Endothelial cell of umbilical vein (primary cell): ENCODE data around the gene CFAP99. TPM values are rescaled to one million over a fixed set of nuclear protein-coding genes. Genes with fewer than 3 reads are reported as not detected.

Experiments
- BruUV-seq: library from RNA; stranded (reverse); fragments of 400-500 nt; replicated peaks from 2 replicates; lab custom pipeline; 2021; lab: Mats Ljungman, UMichigan
- CTCF ChIA-PET: fragments of 300-600, 350-600 bp; sonication (Branson Sonifier 250); formaldehyde crosslinking; loops from one replicate; lab custom pipeline; 2021; ENCODE audit warnings: antibody characterized with exemption, inconsistent platforms; lab: Charles Lee
- POLR2A ChIA-PET: fragments of 300-600, 350-600 bp; sonication (Branson Sonifier 250); formaldehyde crosslinking; loops from one replicate; lab custom pipeline; 2021; ENCODE audit warnings: antibody characterized with exemption, inconsistent platforms; lab: Charles Lee
- DNase-seq: peaks from one replicate; pipeline ENCODE4 v3.0.0-alpha.2; 2011; ENCODE audit warnings: low read depth, low spot score
- FAIRE-seq: peaks from 2 replicates; lab custom pipeline; 2011; peaks lifted over from hg19 to GRCh38; lab: Jason Lieb, UNC
- H2AFZ ChIP-seq: 2 replicates; pipeline ENCODE4 v1.6.0; 2012; ENCODE audit warnings: low read depth, low read length, control low read depth, inconsistent platforms
- H3K27ac ChIP-seq: 2 replicates; pipeline ENCODE4 v1.5.1; 2011; ENCODE audit warnings: low read depth, mild to moderate bottlenecking, control low read depth, low read length, moderate library complexity; ENCODE audit not compliant: insufficient read depth
- H3K27me3 ChIP-seq, 2 experiments: 2 replicates each; pipeline versions ENCODE4 v1.6.0 to v1.6.1; 2011; ENCODE audit warnings: low read length in 2 of 2, mixed read lengths in 1 of 2; ENCODE audit not compliant: control insufficient read depth in 2 of 2, insufficient read depth in 2 of 2
- H3K36me3 ChIP-seq, 2 experiments: 2 replicates in 1 of 2; 3 replicates in 1 of 2; pipeline ENCODE4 v1.5.1; 2011; ENCODE audit warnings: low read length in 2 of 2, mild to moderate bottlenecking in 1 of 2, moderate library complexity in 1 of 2; ENCODE audit not compliant: control insufficient read depth in 2 of 2, insufficient read depth in 2 of 2; ENCODE audit errors: extremely low read depth in 1 of 2
- H3K4me1 ChIP-seq: 3 replicates; pipeline ENCODE4 v1.5.1; 2011; ENCODE audit warnings: mild to moderate bottlenecking, low read length; ENCODE audit not compliant: control insufficient read depth, insufficient read depth; ENCODE audit errors: extremely low read depth
- H3K4me2 ChIP-seq: 2 replicates; pipeline ENCODE4 v1.6.1; 2011; ENCODE audit warnings: low read length, control low read depth, mixed read lengths; ENCODE audit not compliant: insufficient read depth
- H3K4me3 ChIP-seq, 3 experiments: fragments of 200-600 bp in 1 of 3; sonication (generic), shearing (Covaris generic) in 1 of 3; replicated peaks in 1 of 3; 2 replicates each; pipeline ENCODE4 v1.5.1; 2011 to 2016; ENCODE audit warnings: control low read depth in 3 of 3, low read length in 3 of 3, mild to moderate bottlenecking in 2 of 3, inconsistent platforms in 1 of 3, low read depth in 1 of 3, moderate library complexity in 1 of 3; ENCODE audit not compliant: insufficient read depth in 1 of 3
- H3K79me2 ChIP-seq: 2 replicates; pipeline ENCODE4 v1.6.0; 2012; ENCODE audit warnings: low read length, inconsistent platforms; ENCODE audit not compliant: control insufficient read depth, insufficient read depth
- H3K9ac ChIP-seq: replicated peaks from 2 replicates; pipeline ENCODE3; 2011; ENCODE audit warnings: low read length, control low read depth; ENCODE audit not compliant: insufficient read depth; ENCODE audit errors: extremely low read depth
- H3K9me1 ChIP-seq: replicated peaks from 3 replicates; pipeline ENCODE4 v1.6.0; 2011; ENCODE audit warnings: mild to moderate bottlenecking, low read length; ENCODE audit not compliant: control insufficient read depth, insufficient read depth; ENCODE audit errors: extremely low read depth
- H3K9me3 ChIP-seq: replicated peaks from 2 replicates; pipeline ENCODE4 v1.5.1; 2012; ENCODE audit warnings: low read length, inconsistent platforms; ENCODE audit not compliant: control insufficient read depth, insufficient read depth
- H4K20me1 ChIP-seq: replicated peaks from 2 replicates; pipeline ENCODE3; 2011; ENCODE audit warnings: mild to moderate bottlenecking, low read length; ENCODE audit not compliant: control insufficient read depth, insufficient read depth; ENCODE audit errors: extremely low read depth
- EZH2 ChIP-seq: IDR thresholded peaks from 2 replicates; pipeline ENCODE4 v1.6.1; 2012; ENCODE audit warnings: borderline replicate concordance, low read depth, mild to moderate bottlenecking, moderate library complexity, low read length, inconsistent platforms; ENCODE audit not compliant: severe bottlenecking
- FOS ChIP-seq: IDR thresholded peaks from 2 replicates; pipeline ENCODE4 v1.6.1; 2011; ENCODE audit warnings: mild to moderate bottlenecking, low read length, moderate library complexity, borderline replicate concordance; ENCODE audit not compliant: insufficient read depth
- GATA2 ChIP-seq: IDR thresholded peaks from 2 replicates; pipeline ENCODE4 v1.7.0; 2011; ENCODE audit warnings: low read depth, mild to moderate bottlenecking, moderate library complexity, mixed read lengths, low read length; ENCODE audit not compliant: insufficient read length, insufficient read depth
- JUN ChIP-seq: IDR thresholded peaks from 2 replicates; pipeline ENCODE4 v1.6.1; 2011; ENCODE audit warnings: borderline replicate concordance, low read depth; ENCODE audit not compliant: insufficient read length, insufficient read depth
- MAX ChIP-seq: IDR thresholded peaks from 2 replicates; pipeline ENCODE4 v1.6.1; 2011; ENCODE audit not compliant: insufficient read depth, insufficient read length
- MYC ChIP-seq: IDR thresholded peaks from one replicate; pipeline ENCODE4 v1.6.1; 2011; ENCODE audit warnings: mild to moderate bottlenecking, low read depth, low read length
- POLR2A ChIP-seq: IDR thresholded peaks from 2 replicates; pipeline ENCODE4 v1.6.1; 2012; ENCODE audit warnings: low read depth, mild to moderate bottlenecking, control low read depth, low read length
- POLR2AphosphoS5 ChIP-seq: IDR thresholded peaks from 2 replicates; pipeline ENCODE4 v1.6.1; 2012; ENCODE audit warnings: low read depth, mild to moderate bottlenecking, control low read depth, low read length, moderate library complexity; ENCODE audit not compliant: insufficient read depth
- dilution Hi-C: fragments of 300-500 bp; cut with MboI; formaldehyde crosslinking; loops from one replicate; pipeline ENCODE4 v1.15.0; 2019; ENCODE audit warnings: low sequenced_read_pairs; ENCODE audit not compliant: extremely low pct_ligation_motif_present
- intact Hi-C: fragments of 100-400 bp; cut with micrococcal nuclease; formaldehyde crosslinking; loops from one replicate; pipeline ENCODE4 v1.10.0; 2022
- polyA plus RNA-seq, 4 experiments: library from polyadenylated mRNA; depleted of rRNA in 3 of 4; stranded (reverse) in 3 of 4; unstranded in 1 of 4; fragments of >200 nt; gene quantifications; 2 replicates each; pipeline versions ENCODE4 v1.2.1 to v1.2.3, GENCODE V29; 2011 to 2012; ENCODE audit warnings: missing spikeins in 1 of 4
- total RNA-seq: library from RNA; stranded (reverse); gene quantifications from 2 replicates; pipeline ENCODE4 v1.2.3, GENCODE V29; 2021
- TF ChIP-seq, protein P1 (sequence below), 2 donors: IDR thresholded peaks; 1 replicate in 1 of 2; 2 replicates in 1 of 2; pipeline ENCODE4 v1.5.1; 2011; ENCODE audit warnings: low read length in 2 of 2, mild to moderate bottlenecking in 2 of 2, moderate library complexity in 2 of 2, control low read depth in 1 of 2, inconsistent platforms in 1 of 2, low read depth in 1 of 2; ENCODE audit not compliant: insufficient read depth in 1 of 2; ENCODE audit errors: extremely low read depth in 1 of 2

The CFAP99 gene
- total and polyA plus RNA-seq, 2 donors (not counting 3 experiments of a cell fraction or from before 2014, with no cell fraction given): 0.03 TPM; not detected in 1

DNA sequence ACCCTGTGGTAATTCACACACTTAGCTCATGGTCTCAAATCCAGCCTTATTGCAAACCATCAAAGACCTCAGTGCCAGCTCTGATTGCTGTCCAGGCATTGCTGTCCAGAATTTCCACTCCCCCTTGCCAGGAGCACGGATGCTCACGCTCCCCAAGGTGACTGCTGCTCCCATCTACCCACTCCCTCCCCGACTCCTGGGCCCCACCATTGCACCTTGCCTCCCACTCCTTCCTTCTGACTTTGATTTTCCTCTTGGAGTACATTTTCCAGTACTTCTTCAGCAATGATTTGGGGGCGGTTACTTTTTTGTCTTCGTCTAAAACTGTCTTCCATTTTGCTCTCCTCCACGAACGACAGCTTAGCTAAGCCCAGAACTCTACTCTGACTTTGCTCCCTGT is 11.8 kb upstream of the CFAP99 start:
- H3K27me3 ChIP-seq: no peaks in the 10 kb centered on the region
- H3K9ac ChIP-seq: no peak overlapping the region
- DNase-seq (no peak), FAIRE-seq (no peak)
- H3K79me2 ChIP-seq: peaks cover 19% of the 10 kb centered on the region
- no peak overlapping the region for H3K4me3 ChIP-seq
- intact Hi-C loops (no loop called here), dilution Hi-C loops (no loop called here)
- TF ChIP-seq JUN (no peak), GATA2 (no peak), EZH2 (no peak), POLR2A (no peak), FOS (no peak)
- TF ChIP-seq, protein P1, sequence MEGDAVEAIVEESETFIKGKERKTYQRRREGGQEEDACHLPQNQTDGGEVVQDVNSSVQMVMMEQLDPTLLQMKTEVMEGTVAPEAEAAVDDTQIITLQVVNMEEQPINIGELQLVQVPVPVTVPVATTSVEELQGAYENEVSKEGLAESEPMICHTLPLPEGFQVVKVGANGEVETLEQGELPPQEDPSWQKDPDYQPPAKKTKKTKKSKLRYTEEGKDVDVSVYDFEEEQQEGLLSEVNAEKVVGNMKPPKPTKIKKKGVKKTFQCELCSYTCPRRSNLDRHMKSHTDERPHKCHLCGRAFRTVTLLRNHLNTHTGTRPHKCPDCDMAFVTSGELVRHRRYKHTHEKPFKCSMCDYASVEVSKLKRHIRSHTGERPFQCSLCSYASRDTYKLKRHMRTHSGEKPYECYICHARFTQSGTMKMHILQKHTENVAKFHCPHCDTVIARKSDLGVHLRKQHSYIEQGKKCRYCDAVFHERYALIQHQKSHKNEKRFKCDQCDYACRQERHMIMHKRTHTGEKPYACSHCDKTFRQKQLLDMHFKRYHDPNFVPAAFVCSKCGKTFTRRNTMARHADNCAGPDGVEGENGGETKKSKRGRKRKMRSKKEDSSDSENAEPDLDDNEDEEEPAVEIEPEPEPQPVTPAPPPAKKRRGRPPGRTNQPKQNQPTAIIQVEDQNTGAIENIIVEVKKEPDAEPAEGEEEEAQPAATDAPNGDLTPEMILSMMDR (IDR thresholded peaks at IDR 0.05; ENCODE audit: extremely low read depth in 1 of 2, insufficient read depth in 1 of 2, low read depth in 1 of 2, low read length in 2 of 2): no peak
- H3K36me3 ChIP-seq: no peaks in the 10 kb centered on the region
- H4K20me1 ChIP-seq: no peaks in the 10 kb centered on the region
- no TSS peak for BruUV-seq
- ChIA-PET POLR2A (no interaction called here), CTCF (interaction anchor here (1.1 to 1.3 kb wide), 2 partner anchors 8 to 187 kb away, joined by 4 to 6 read pairs; no protein-coding TSS in a partner anchor)
- no peaks in the 10 kb centered on the region for H3K9me3 ChIP-seq
- H3K4me2 ChIP-seq: no peak overlapping the region
- no peak overlapping the region for H2AFZ ChIP-seq
- peaks cover 14% of the 10 kb centered on the region for H3K4me1 ChIP-seq
- H3K27ac ChIP-seq: no peak overlapping the region
- no peaks in the 10 kb centered on the region for H3K9me1 ChIP-seq

- no peaks in the 10 kb centered on the region for H3K9me1 ChIP-seq
- intact Hi-C loops (no loop called here), dilution Hi-C loops (no loop called here)
- H2AFZ ChIP-seq: no peak overlapping the region
- H3K4me3 ChIP-seq: no peak overlapping the region
- ChIA-PET CTCF (no interaction called here), POLR2A (no interaction called here)
- H3K9ac ChIP-seq: no peak overlapping the region
- no peaks in the 10 kb centered on the region for H3K27me3 ChIP-seq
- peaks cover 14% of the 10 kb centered on the region for H3K4me1 ChIP-seq
- DNase-seq (no peak), FAIRE-seq (no peak)
- TF ChIP-seq MAX (no peak), EZH2 (no peak), POLR2AphosphoS5 (no peak), GATA2 (no peak), JUN (no peak), POLR2A (no peak), FOS (no peak), MYC (no peak)
- TF ChIP-seq, protein P1 (IDR thresholded peaks at IDR 0.05; ENCODE audit: extremely low read depth in 1 of 2, insufficient read depth in 1 of 2, low read depth in 1 of 2, low read length in 2 of 2): no peak
- no peaks in the 10 kb centered on the region for H3K36me3 ChIP-seq
- no peak overlapping the region for H3K4me2 ChIP-seq
- H3K9me3 ChIP-seq: no peaks in the 10 kb centered on the region
- H3K79me2 ChIP-seq: peaks cover 23% of the 10 kb centered on the region
- H3K27ac ChIP-seq: no peak overlapping the region
- no TSS peak for BruUV-seq
- no peaks in the 10 kb centered on the region for H4K20me1 ChIP-seq
Measured at GRCh38 chr4:2407991-2408342, 10.8 kb upstream of the CFAP99 start.
